ENCODE data around the gene ASTN2. TPM values are rescaled to one million over a fixed set of nuclear protein-coding genes. Genes with fewer than 3 reads are reported as not detected.

ASTN2 gene
- total RNA-seq, 4 donors from 2014 or later: 4.0 to 7.0 (median 4.9) TPM

GRCh38 chr9:117046666-117047327, 368.1 kb downstream of the ASTN2 start:
- no peaks in the 10 kb centered on the region for H3K4me1 ChIP-seq
- H3K9me3 ChIP-seq: no peaks in the 10 kb centered on the region
- peaks cover 5% of the 10 kb centered on the region for H3K27me3 ChIP-seq
- H3K36me3 ChIP-seq: no peaks in the 10 kb centered on the region
- WGBS, 2 donors (ENCODE audit: low coverage in 1 of 2): 76% methylated on average over 3 of the region's 3 CpGs; no CpG with 5 or more reads in 1 of the 2 donors
- no peak for TF ChIP-seq POLR2A (IDR thresholded peaks at IDR 0.05)
- no peak for TF ChIP-seq EP300 (IDR thresholded peaks at IDR 0.05)
- TF ChIP-seq POLR2AphosphoS5 (IDR thresholded peaks at IDR 0.05): no peak
- H3K4me3 ChIP-seq: no peak overlapping the region
- H3K27ac ChIP-seq: no peak overlapping the region
- ATAC-seq: no peak

- TF ChIP-seq EP300 (IDR thresholded peaks at IDR 0.05) (no peak), POLR2A (IDR thresholded peaks at IDR 0.05) (no peak), POLR2AphosphoS5 (IDR thresholded peaks at IDR 0.05) (no peak), CTCF (IDR thresholded peaks at IDR 0.05) (no peak)
- Histone ChIP-seq H3K36me3 (no peaks in the 10 kb centered on the region), H3K27ac (no peak overlapping the region), H3K9me3 (no peaks in the 10 kb centered on the region), H3K4me3 (no peak overlapping the region), H3K27me3 (peaks cover 5% of the 10 kb centered on the region), H3K4me1 (no peaks in the 10 kb centered on the region)
- 20 to 26% methylated on average over 1 to 4 of the region's 4 CpGs for WGBS, 2 donors (ENCODE audit: low coverage in 1 of 2)
- no peak for ATAC-seq
Observed at GRCh38 chr9:117044241-117044640, 370.6 kb downstream of the ASTN2 start.

GRCh38 chr9:117043159-117043558, 371.7 kb downstream of the ASTN2 start:
- Histone ChIP-seq H3K4me1 (no peaks in the 10 kb centered on the region), H3K9me3 (no peaks in the 10 kb centered on the region), H3K27me3 (peaks cover 5% of the 10 kb centered on the region), H3K27ac (no peak overlapping the region), H3K36me3 (no peaks in the 10 kb centered on the region), H3K4me3 (no peak overlapping the region)
- WGBS, 2 donors (ENCODE audit: low coverage in 1 of 2): 60 to 100% methylated on average over 1 of the region's 1 CpG
- TF ChIP-seq EP300 (IDR thresholded peaks at IDR 0.05) (no peak), CTCF (IDR thresholded peaks at IDR 0.05) (no peak), POLR2AphosphoS5 (IDR thresholded peaks at IDR 0.05) (no peak), POLR2A (IDR thresholded peaks at IDR 0.05) (no peak)
- ATAC-seq: no peak

GRCh38 chr9:117035546-117035945, 379.3 kb downstream of the ASTN2 start:
- no peak for ATAC-seq
- 63 to 67% methylated on average over 1 of the region's 1 CpG for WGBS, 2 donors (ENCODE audit: low coverage in 1 of 2)
- no peaks in the 10 kb centered on the region for H3K9me3 ChIP-seq
- no peak overlapping the region for H3K27ac ChIP-seq
- no peak overlapping the region for H3K4me3 ChIP-seq
- no peaks in the 10 kb centered on the region for H3K36me3 ChIP-seq
- TF ChIP-seq POLR2AphosphoS5 (IDR thresholded peaks at IDR 0.05) (no peak), POLR2A (IDR thresholded peaks at IDR 0.05) (no peak), EP300 (IDR thresholded peaks at IDR 0.05) (no peak), CTCF (IDR thresholded peaks at IDR 0.05) (no peak)
- no peaks in the 10 kb centered on the region for H3K4me1 ChIP-seq
- peaks cover 4% of the 10 kb centered on the region for H3K27me3 ChIP-seq

GRCh38 chr9:117034866-117035265, 380.0 kb downstream of the ASTN2 start:
- ATAC-seq: no peak
- Histone ChIP-seq H3K4me3 (no peak overlapping the region), H3K36me3 (no peaks in the 10 kb centered on the region), H3K27ac (no peak overlapping the region), H3K9me3 (no peaks in the 10 kb centered on the region), H3K27me3 (peaks cover 5% of the 10 kb centered on the region), H3K4me1 (no peaks in the 10 kb centered on the region)
- TF ChIP-seq POLR2A (IDR thresholded peaks at IDR 0.05): no peak
- no peak for TF ChIP-seq EP300 (IDR thresholded peaks at IDR 0.05)
- 35% methylated on average over 2 of the region's 2 CpGs; no CpG with 5 or more reads in 1 of the 2 donors for WGBS, 2 donors (ENCODE audit: low coverage in 1 of 2)

GRCh38 chr9:117030254-117030768, 384.5 kb downstream of the ASTN2 start:
- no peak for ATAC-seq
- Histone ChIP-seq H3K36me3 (no peaks in the 10 kb centered on the region), H3K4me3 (no peak overlapping the region), H3K4me1 (no peaks in the 10 kb centered on the region), H3K27ac (no peak overlapping the region), H3K27me3 (peaks cover 5% of the 10 kb centered on the region), H3K9me3 (no peaks in the 10 kb centered on the region)
- TF ChIP-seq POLR2A (IDR thresholded peaks at IDR 0.05): no peak
- TF ChIP-seq POLR2AphosphoS5 (IDR thresholded peaks at IDR 0.05): no peak
- TF ChIP-seq CTCF (IDR thresholded peaks at IDR 0.05): no peak
- no peak for TF ChIP-seq EP300 (IDR thresholded peaks at IDR 0.05)
- WGBS, 2 donors (ENCODE audit: low coverage in 1 of 2): 38 to 44% methylated on average over 3 of the region's 3 CpGs
